Endothelial cell of umbilical vein (primary cell): ENCODE measurements around the gene FGF22.

Experiments used
- EZH2 ChIP-seq: IDR thresholded peaks from 2 replicates; pipeline ENCODE4 v1.6.1; 2012; ENCODE audit warnings: borderline replicate concordance, low read depth, mild to moderate bottlenecking, moderate library complexity, low read length, inconsistent platforms; ENCODE audit not compliant: severe bottlenecking
- GATA2 ChIP-seq: IDR thresholded peaks from 2 replicates; pipeline ENCODE4 v1.7.0; 2011; ENCODE audit warnings: low read depth, mild to moderate bottlenecking, moderate library complexity, mixed read lengths, low read length; ENCODE audit not compliant: insufficient read length, insufficient read depth
- MYC ChIP-seq: IDR thresholded peaks from one replicate; pipeline ENCODE4 v1.6.1; 2011; ENCODE audit warnings: mild to moderate bottlenecking, low read depth, low read length
- POLR2A ChIP-seq: IDR thresholded peaks from 2 replicates; pipeline ENCODE4 v1.6.1; 2012; ENCODE audit warnings: low read depth, mild to moderate bottlenecking, control low read depth, low read length
- POLR2AphosphoS5 ChIP-seq: IDR thresholded peaks from 2 replicates; pipeline ENCODE4 v1.6.1; 2012; ENCODE audit warnings: low read depth, mild to moderate bottlenecking, control low read depth, low read length, moderate library complexity; ENCODE audit not compliant: insufficient read depth
- TF ChIP-seq, protein P1 (sequence below), 2 donors: IDR thresholded peaks; 1 replicate in 1 of 2; 2 replicates in 1 of 2; pipeline ENCODE4 v1.5.1; 2011; ENCODE audit warnings: low read length in 2 of 2, mild to moderate bottlenecking in 2 of 2, moderate library complexity in 2 of 2, control low read depth in 1 of 2, inconsistent platforms in 1 of 2, low read depth in 1 of 2; ENCODE audit not compliant: insufficient read depth in 1 of 2; ENCODE audit errors: extremely low read depth in 1 of 2

DNA sequence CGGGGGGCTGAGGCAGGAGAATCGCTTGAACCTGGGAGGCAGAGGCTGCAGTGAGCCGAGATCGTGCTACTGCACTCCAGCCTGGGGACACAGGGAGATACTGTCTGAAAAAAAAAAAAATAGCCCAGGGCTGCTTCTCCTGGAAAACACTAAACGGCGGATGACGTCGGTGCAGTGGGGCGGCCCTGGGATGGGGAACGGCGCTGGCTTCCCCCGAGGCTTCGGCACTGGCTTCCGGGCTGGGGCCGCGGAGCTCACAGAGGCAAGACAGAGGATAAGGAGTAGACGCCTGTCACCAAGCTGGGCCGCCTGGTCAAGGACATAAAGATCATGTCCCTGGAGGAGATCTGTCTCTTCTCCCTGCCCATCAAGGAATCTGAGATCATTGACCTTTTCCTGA is 50.5 kb downstream of the FGF22 start:
- TF ChIP-seq EZH2 (no peak), MYC (no peak), GATA2 (no peak), POLR2A (no peak), POLR2AphosphoS5 (no peak)
- TF ChIP-seq, protein P1, sequence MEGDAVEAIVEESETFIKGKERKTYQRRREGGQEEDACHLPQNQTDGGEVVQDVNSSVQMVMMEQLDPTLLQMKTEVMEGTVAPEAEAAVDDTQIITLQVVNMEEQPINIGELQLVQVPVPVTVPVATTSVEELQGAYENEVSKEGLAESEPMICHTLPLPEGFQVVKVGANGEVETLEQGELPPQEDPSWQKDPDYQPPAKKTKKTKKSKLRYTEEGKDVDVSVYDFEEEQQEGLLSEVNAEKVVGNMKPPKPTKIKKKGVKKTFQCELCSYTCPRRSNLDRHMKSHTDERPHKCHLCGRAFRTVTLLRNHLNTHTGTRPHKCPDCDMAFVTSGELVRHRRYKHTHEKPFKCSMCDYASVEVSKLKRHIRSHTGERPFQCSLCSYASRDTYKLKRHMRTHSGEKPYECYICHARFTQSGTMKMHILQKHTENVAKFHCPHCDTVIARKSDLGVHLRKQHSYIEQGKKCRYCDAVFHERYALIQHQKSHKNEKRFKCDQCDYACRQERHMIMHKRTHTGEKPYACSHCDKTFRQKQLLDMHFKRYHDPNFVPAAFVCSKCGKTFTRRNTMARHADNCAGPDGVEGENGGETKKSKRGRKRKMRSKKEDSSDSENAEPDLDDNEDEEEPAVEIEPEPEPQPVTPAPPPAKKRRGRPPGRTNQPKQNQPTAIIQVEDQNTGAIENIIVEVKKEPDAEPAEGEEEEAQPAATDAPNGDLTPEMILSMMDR (IDR thresholded peaks at IDR 0.05; ENCODE audit: extremely low read depth in 1 of 2, insufficient read depth in 1 of 2, low read depth in 1 of 2, low read length in 2 of 2): no peak
